AG09319 (cell line): Measurements from ENCODE around the gene CUX1.
"Not testable (repeated sequence)": the region's sequence is repeated elsewhere in the genome, so short reads cannot be mapped to it uniquely, and the experiment has no call there.

Experiments
- DNase-seq: peaks from one replicate; pipeline ENCODE4 v3.0.0-alpha.2; 2010; ENCODE audit warnings: low read depth; ENCODE audit errors: extremely low read depth
- TF ChIP-seq, protein P1 (sequence below): IDR thresholded peaks from 2 replicates; pipeline ENCODE4 v1.5.1; 2011; ENCODE audit warnings: low read depth, mild to moderate bottlenecking, inconsistent platforms, low read length, moderate library complexity

CUX1 gene

DNA sequence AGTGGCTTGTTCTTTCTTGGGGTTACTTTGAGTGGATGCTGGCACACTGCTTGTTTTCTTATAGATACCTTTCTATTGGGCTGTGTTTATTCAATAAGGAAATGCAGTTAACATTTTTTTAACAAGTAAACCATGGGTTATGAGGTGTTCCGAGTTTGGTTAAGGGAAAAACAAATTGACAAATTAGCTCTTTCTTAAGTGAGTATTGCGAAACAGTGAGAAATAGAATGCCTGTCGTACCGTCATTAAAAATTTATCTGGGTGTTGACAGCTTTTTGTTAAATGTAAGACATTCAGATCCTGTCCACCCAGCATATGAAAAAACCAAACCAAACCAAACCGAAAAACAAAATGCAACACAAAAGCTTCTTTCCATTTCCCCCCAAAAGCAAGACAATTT lies 6.2 kb downstream of the CUX1 start:
- TF ChIP-seq, protein P1, sequence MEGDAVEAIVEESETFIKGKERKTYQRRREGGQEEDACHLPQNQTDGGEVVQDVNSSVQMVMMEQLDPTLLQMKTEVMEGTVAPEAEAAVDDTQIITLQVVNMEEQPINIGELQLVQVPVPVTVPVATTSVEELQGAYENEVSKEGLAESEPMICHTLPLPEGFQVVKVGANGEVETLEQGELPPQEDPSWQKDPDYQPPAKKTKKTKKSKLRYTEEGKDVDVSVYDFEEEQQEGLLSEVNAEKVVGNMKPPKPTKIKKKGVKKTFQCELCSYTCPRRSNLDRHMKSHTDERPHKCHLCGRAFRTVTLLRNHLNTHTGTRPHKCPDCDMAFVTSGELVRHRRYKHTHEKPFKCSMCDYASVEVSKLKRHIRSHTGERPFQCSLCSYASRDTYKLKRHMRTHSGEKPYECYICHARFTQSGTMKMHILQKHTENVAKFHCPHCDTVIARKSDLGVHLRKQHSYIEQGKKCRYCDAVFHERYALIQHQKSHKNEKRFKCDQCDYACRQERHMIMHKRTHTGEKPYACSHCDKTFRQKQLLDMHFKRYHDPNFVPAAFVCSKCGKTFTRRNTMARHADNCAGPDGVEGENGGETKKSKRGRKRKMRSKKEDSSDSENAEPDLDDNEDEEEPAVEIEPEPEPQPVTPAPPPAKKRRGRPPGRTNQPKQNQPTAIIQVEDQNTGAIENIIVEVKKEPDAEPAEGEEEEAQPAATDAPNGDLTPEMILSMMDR = no peak
- no peak for DNase-seq

DNA sequence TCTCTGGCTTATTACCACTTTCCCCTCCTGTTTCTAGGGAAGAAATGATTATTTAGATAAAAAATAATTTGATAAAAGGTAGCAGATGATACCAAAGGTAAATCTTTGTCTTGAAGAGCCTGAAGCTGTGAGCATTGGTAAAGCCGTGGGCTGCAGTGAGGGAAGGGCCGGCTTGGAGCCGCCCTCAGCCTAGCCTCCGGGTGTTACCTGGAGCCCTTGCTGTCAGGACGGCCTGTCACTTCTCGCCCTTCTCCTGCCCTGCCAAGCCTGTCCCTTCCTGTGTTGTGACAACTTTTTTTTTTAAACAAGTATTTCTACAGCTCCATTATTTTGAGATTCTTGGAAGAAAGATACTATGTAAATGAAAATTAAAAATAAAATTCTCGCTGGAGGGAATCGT lies 7.0 kb downstream of the CUX1 start:
- DNase-seq = no peak
- TF ChIP-seq, protein P1 = no peak

DNA sequence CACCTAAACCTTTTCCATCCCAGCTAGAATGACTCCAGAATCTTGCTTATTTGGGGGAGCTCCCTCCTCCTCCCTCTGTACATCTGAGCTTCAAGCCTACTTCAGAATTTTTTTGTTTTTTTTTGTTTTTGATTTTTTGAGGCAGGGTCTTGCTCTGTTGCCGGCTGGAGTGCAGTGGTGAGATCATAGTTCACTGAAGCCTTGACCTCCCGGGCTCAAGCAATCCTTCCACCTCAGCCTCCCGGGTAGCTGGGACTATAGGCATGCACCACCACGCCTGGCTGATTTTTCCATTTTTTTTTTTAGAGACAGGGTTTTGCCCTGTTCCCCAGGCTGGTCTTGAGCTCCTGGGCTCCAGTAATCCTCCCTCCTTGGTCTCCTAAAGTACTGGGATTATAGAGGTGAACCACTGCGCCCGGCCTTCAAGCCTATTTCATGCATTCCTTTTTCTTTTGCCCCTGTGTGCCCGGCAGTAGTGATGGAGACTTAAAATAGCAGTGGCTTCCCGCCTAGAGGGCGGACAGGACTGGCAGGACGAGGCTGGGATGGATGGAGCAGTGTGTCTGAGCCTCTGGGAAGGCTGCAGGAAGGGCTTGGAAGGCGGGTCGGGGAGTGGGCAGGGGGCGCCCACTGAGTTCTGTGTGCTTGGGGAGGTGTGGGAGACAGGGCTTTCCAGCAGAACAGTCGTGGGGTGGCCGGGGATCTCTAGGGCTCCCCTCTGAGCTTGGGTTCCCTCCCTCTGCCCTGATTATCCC lies 8.8 kb downstream of the CUX1 start:
- TF ChIP-seq, protein P1 = no peak
- no peak for DNase-seq

DNA sequence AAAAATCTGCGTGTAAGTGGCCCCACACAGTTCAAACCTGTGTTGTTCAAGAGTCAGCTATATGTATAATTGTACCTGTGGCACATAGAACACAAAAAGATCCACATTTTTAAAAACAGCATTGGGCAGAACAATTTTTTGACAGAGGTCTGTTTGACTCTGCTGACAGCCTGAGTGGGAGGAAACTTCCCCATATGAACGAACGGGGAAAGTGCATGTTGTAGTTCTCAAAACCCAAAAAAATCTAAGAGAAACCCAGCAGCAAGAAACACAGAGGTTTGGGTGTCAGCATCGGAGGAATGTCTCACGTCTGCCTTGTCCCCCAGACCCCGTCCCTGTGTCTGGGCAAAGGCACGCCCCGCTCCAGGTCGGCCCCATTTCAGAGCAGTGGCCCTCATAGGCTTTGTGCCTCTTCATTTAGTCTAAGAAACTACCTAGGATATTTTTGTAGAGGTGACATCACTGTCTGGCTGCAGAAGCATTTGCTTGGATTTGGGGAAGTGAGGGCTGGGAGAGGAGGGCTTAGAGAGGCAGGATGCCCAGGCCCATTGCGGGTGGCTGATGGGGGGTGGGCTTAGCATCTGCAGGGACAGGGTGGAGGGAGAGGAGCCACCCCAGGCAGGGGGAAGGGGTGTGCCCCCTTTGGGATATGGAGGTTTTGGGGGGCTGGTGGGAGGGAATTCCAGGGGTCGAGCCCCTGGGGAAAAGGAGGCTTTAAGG lies 11.0 kb downstream of the CUX1 start:
- TF ChIP-seq, protein P1 = no peak
- DNase-seq = no peak

DNA sequence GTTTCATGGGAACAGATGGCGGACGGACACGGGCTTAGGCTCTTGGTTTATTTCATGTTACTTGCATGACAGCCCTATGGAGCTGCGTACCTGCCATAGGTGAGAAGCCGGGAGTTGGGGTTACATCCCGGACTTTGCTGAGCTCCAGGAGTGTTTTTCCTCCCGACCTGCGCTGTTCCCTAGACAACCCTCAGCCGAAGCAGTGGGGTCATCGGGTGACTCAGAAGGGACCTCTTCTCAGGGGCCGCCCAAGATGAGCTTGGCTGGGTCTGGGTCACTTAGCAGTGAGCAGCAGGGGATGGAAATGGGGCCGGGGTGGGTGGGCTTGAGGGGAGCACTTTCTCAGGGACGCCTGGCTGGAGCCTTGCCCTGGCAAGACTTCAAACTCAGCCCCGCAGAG lies 11.9 kb downstream of the CUX1 start:
- no peak for DNase-seq
- TF ChIP-seq, protein P1 = no peak

DNA sequence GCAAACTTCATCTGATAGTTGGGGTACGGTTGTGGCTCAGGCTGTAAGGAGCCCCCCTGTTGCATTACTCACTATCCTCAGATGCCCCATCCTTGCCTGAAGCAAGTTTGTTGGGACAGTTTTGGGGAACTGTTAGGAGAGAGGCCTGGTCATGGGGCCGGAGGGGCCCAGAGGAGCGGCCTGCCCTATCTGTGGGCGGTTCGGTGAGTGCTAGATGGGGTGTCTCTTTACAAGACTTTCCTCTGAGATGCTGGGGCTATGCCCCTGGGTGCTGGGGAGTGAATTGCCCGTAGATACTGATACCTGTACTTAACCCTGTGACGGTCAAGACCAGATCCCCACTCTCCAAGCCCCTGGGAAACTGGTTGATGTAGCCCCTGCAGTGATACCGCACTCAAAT lies 12.4 kb downstream of the CUX1 start:
- DNase-seq = no peak
- TF ChIP-seq, protein P1 = no peak

DNA sequence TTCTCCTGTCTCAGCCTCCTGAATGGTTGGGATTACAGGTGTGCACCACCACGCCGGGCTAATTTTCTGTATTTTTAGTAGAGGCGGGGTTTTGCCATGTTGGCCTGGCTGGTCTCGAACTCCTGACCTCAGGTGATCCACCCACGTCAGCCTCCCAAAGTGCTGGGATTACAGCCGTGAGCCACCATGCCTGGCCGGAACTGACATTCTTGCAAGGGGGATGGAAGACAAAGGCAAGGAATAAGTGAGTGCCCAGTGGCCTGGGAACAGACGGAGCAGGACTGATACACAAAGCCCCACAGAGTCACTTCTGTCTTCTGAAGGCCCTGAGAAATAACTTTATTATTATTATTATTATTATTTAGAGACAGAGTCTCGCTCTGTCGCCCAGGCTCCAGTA lies 14.0 kb downstream of the CUX1 start:
- DNase-seq = not testable (repeated sequence)
